HEK293 (cell line): ENCODE measurements around the gene IFI27L1.

Experiments
- ZNF146 ChIP-seq: fragments of 450-650 bp; formaldehyde crosslinking; IDR thresholded peaks from 2 replicates; pipeline ENCODE4 v1.5.1; 2016; ENCODE audit warnings: missing biosample characterization, missing genetic modification characterization
- ZNF292 ChIP-seq: fragments of 450-650 bp; formaldehyde crosslinking; IDR thresholded peaks from 2 replicates; pipeline ENCODE4 v1.5.1; 2016; ENCODE audit warnings: low read depth, missing biosample characterization, missing genetic modification characterization, borderline replicate concordance
- TF ChIP-seq, protein P1 (sequence below): fragments of 450-650 bp; formaldehyde crosslinking; IDR thresholded peaks from 2 replicates; pipeline ENCODE4 v1.5.1; 2016; ENCODE audit warnings: missing biosample characterization, missing genetic modification characterization
- TF ChIP-seq, protein P2 (sequence below): fragments of 450-650 bp; formaldehyde crosslinking; IDR thresholded peaks from 2 replicates; pipeline ENCODE4 v1.5.1; 2016; ENCODE audit warnings: missing biosample characterization, missing genetic modification characterization
- TF ChIP-seq, protein P3 (sequence below): fragments of 450-650 bp; formaldehyde crosslinking; IDR thresholded peaks from 2 replicates; pipeline ENCODE4 v1.5.1; 2016; ENCODE audit warnings: missing biosample characterization, missing genetic modification characterization, borderline replicate concordance
- TF ChIP-seq, protein P4 (sequence below): fragments of 450-650 bp; formaldehyde crosslinking; IDR thresholded peaks from 2 replicates; pipeline ENCODE4 v1.5.1; 2016; ENCODE audit warnings: missing biosample characterization, missing genetic modification characterization
- TF ChIP-seq, protein P5 (sequence below): IDR thresholded peaks from 2 replicates; pipeline ENCODE4 v1.6.1; 2011; ENCODE audit warnings: mild to moderate bottlenecking, low read depth, low read length, borderline replicate concordance

DNA sequence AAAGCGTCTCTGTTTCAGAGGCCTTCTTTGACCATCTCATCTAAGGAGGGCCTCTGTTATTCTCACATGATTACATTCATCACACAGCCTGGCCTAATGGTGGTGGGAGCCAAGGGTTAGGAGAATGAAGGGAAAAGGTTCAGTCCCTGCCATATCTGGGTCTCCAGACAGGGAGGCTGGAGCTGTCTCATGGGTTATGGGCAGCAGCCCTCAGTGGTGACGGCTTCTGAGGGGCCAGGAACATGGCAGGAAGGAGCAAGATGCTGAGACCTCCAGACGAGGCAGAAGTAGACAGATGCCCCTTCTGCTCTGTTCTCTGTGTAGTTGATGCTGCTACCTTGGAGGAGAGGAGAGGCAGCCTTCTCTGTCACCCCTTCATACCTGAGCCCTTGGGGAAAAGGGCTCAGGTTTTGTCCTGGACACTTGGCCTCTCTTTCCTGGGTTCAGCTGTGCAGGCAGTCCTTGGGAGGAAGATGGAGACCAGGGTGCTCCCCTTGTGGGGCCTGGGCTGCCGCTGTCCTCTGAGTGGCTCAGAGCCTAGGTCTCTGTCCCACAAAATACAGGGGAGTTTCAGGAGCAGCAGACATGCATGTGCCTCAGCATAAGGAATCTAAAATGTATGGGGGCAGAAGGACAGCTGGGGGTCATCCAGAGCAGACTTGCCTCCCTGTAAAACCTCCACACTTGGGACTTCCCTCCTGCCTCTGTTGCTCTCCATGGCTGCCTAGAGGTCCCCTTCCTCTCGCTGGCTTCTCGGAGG, 44.7 kb downstream of the IFI27L1 start:
- TF ChIP-seq, protein P1, sequence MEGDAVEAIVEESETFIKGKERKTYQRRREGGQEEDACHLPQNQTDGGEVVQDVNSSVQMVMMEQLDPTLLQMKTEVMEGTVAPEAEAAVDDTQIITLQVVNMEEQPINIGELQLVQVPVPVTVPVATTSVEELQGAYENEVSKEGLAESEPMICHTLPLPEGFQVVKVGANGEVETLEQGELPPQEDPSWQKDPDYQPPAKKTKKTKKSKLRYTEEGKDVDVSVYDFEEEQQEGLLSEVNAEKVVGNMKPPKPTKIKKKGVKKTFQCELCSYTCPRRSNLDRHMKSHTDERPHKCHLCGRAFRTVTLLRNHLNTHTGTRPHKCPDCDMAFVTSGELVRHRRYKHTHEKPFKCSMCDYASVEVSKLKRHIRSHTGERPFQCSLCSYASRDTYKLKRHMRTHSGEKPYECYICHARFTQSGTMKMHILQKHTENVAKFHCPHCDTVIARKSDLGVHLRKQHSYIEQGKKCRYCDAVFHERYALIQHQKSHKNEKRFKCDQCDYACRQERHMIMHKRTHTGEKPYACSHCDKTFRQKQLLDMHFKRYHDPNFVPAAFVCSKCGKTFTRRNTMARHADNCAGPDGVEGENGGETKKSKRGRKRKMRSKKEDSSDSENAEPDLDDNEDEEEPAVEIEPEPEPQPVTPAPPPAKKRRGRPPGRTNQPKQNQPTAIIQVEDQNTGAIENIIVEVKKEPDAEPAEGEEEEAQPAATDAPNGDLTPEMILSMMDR = no peak
- TF ChIP-seq, protein P2, sequence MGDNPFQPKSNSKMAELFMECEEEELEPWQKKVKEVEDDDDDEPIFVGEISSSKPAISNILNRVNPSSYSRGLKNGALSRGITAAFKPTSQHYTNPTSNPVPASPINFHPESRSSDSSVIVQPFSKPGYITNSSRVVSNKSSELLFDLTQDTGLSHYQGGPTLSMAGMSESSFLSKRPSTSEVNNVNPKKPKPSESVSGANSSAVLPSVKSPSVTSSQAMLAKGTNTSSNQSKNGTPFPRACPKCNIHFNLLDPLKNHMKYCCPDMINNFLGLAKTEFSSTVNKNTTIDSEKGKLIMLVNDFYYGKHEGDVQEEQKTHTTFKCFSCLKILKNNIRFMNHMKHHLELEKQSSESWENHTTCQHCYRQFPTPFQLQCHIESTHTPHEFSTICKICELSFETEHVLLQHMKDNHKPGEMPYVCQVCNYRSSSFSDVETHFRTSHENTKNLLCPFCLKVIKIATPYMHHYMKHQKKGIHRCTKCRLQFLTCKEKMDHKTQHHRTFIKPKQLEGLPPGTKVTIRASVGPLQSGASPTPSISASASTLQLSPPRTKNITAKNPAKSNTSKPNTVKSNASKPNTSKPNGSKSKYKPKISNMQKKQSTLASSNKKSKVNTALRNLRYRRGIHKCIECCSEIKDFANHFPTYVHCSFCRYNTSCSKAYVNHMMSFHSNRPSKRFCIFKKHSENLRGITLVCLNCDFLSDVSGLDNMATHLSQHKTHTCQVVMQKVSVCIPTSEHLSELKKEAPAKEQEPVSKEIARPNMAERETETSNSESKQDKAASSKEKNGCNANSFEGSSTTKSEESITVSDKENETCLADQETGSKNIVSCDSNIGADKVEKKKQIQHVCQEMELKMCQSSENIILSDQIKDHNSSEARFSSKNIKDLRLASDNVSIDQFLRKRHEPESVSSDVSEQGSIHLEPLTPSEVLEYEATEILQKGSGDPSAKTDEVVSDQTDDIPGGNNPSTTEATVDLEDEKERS (tag by site-specific recombination) = no peak
- TF ChIP-seq, protein P3, sequence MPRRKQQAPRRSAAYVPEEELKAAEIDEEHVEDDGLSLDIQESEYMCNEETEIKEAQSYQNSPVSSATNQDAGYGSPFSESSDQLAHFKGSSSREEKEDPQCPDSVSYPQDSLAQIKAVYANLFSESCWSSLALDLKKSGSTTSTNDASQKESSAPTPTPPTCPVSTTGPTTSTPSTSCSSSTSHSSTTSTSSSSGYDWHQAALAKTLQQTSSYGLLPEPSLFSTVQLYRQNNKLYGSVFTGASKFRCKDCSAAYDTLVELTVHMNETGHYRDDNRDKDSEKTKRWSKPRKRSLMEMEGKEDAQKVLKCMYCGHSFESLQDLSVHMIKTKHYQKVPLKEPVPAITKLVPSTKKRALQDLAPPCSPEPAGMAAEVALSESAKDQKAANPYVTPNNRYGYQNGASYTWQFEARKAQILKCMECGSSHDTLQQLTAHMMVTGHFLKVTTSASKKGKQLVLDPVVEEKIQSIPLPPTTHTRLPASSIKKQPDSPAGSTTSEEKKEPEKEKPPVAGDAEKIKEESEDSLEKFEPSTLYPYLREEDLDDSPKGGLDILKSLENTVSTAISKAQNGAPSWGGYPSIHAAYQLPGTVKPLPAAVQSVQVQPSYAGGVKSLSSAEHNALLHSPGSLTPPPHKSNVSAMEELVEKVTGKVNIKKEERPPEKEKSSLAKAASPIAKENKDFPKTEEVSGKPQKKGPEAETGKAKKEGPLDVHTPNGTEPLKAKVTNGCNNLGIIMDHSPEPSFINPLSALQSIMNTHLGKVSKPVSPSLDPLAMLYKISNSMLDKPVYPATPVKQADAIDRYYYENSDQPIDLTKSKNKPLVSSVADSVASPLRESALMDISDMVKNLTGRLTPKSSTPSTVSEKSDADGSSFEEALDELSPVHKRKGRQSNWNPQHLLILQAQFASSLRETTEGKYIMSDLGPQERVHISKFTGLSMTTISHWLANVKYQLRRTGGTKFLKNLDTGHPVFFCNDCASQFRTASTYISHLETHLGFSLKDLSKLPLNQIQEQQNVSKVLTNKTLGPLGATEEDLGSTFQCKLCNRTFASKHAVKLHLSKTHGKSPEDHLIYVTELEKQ (tag by site-specific recombination) = no peak
- TF ChIP-seq ZNF292 = no peak
- TF ChIP-seq, protein P4, sequence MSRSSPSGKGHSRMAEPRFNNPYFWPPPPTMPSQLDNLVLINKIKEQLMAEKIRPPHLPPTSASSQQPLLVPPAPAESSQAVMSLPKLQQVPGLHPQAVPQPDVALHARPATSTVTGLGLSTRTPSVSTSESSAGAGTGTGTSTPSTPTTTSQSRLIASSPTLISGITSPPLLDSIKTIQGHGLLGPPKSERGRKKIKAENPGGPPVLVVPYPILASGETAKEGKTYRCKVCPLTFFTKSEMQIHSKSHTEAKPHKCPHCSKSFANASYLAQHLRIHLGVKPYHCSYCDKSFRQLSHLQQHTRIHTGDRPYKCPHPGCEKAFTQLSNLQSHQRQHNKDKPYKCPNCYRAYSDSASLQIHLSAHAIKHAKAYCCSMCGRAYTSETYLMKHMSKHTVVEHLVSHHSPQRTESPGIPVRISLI = no peak
- TF ChIP-seq, protein P5, sequence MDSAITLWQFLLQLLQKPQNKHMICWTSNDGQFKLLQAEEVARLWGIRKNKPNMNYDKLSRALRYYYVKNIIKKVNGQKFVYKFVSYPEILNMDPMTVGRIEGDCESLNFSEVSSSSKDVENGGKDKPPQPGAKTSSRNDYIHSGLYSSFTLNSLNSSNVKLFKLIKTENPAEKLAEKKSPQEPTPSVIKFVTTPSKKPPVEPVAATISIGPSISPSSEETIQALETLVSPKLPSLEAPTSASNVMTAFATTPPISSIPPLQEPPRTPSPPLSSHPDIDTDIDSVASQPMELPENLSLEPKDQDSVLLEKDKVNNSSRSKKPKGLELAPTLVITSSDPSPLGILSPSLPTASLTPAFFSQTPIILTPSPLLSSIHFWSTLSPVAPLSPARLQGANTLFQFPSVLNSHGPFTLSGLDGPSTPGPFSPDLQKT = no peak
- TF ChIP-seq ZNF146 (tag by site-specific recombination) = no peak
